Pancreas (tissue), 10 donors: Measurements from ENCODE around the gene STIM2. TPM values are rescaled to one million over a fixed set of nuclear protein-coding genes. Genes with fewer than 3 reads are reported as not detected.

Experiments used
- ATAC-seq, 4 donors: fragments of 200-7000 bp; cut with Tn5 transposase; one replicate each; pipeline versions ENCODE4 v1.8.0 to v1.9.1; 2020; ENCODE audit warnings: mild to moderate bottlenecking in 4 of 4, moderate library complexity in 4 of 4
- DNase-seq, 6 donors: peaks; one replicate each; pipeline ENCODE4 v3.0.0-alpha.2; 2020
- FAIRE-seq: peaks from 2 replicates; lab custom pipeline; 2012; peaks lifted over from hg19 to GRCh38; lab: Jason Lieb, UNC
- H3K27ac ChIP-seq, 4 donors: fragments of 200-600 bp; sonication (generic); 1 replicate in 3 of 4; 2 replicates in 1 of 4; pipeline versions ENCODE4 v1.5.0 to v1.8.0; 2020
- H3K27me3 ChIP-seq, 4 donors: fragments of 200-600 bp; one replicate each; pipeline ENCODE4 v1.8.0; 2021
- H3K36me3 ChIP-seq, 3 donors: fragments of 200-600 bp; sonication (generic) in 1 of 3; one replicate each; pipeline versions ENCODE4 v1.5.0 to v1.8.0; 2020 to 2021
- H3K4me1 ChIP-seq, 3 donors: fragments of 200-600 bp; one replicate each; pipeline ENCODE4 v1.8.0; 2021
- H3K4me3 ChIP-seq, 4 donors: fragments of 200-600 bp; sonication (generic) in 2 of 4; one replicate each; pipeline versions ENCODE4 v1.5.0 to v1.8.0; 2020 to 2021
- H3K9me3 ChIP-seq, 4 donors: fragments of 200-600 bp; one replicate each; pipeline ENCODE4 v1.8.0; 2021
- WGBS, 2 donors: extraction: QIAGEN DNeasy Blood & Tissue Kit; methylation state at CpG; one replicate each; pipeline ENCODE4 v1.1.7; 2013; 5-methylcytosine and 5-hydroxymethylcytosine counted together
- intact Hi-C, 3 donors: fragments of 100-400 bp; cut with DNase I; formaldehyde crosslinking; loops; one replicate each; pipeline versions ENCODE4 v1.11.1 to v1.14.2; 2022
- polyA plus RNA-seq, 2 donors: library from polyadenylated mRNA; stranded (reverse); fragments of 200-250 nt; gene quantifications; one replicate each; pipeline ENCODE4 v1.2.3, GENCODE V29; 2013
- total RNA-seq, 6 donors: library from RNA; stranded (reverse); fragmentation: NEBNext Ultra II Directional in 4 of 6; extraction: Animal tissue kit (Norgen Biotek cat#: 25700) in 4 of 6; gene quantifications; one replicate each; pipeline versions ENCODE4 v1.2.1 to v1.2.4, GENCODE V29; 2021 to 2023
- TF ChIP-seq, protein P1 (sequence below), 4 donors: fragments of 200-600 bp; sonication (generic) in 3 of 4; IDR thresholded peaks; one replicate each; pipeline versions ENCODE4 v1.5.0 to v1.8.0; 2021; ENCODE audit warnings: antibody characterized with exemption in 4 of 4
- donor health status: healthy with polysubstance abuse.
- donor health status: DM: no; HTN: no; CAD: no; lungs with moderate emphysema.
- donor health status: DM: no; HTN: no; CAD: no.
- donor health status: control.
- donor health status: control.
- donor health status: Bipolar disorder and iron deficiency.
- donor health status: DM: yes; HTN: yes; CAD: no.
- donor health status: DM: no; HTN: no; CAD: no.
- donor health status: DM: no; HTN: no; CAD: no.
- donor health status: DM: yes; HTN: yes; CAD: no.

Gene STIM2
- total and polyA plus RNA-seq, 8 donors = 7.6 to 18.7 (median 12.6) TPM

DNA sequence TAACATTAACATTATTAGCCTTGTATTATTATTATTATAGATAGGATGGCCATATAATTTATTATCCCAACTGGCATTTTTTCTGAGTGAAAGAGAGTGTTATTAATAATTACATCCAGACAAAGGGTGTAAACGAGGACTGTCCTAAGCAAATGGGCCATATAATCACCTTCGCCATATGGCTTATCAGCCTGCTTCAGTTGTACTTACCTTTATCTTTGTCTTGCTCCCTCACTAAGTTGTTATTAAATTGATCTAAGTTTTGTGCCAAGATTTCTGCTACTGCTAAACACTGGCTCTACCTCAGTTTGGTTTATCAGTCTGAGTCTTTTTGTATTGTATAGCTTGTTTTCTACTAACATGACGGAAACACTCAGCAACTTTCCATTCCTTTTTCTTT is 76.9 kb downstream of the STIM2 start:
- H3K4me1 ChIP-seq = peaks cover 5 to 13% (median 9%) of the 10 kb centered on the region in 3 donors
- no peak overlapping the region for H3K4me3 ChIP-seq
- H3K9me3 ChIP-seq = no peaks in the 10 kb centered on the region
- no peak overlapping the region for H3K27ac ChIP-seq
- ATAC-seq (peak in 1 of 4 donors; percentile 29), FAIRE-seq (no peak), DNase-seq (no peak)
- intact Hi-C loops = no loop called here
- TF ChIP-seq, protein P1, sequence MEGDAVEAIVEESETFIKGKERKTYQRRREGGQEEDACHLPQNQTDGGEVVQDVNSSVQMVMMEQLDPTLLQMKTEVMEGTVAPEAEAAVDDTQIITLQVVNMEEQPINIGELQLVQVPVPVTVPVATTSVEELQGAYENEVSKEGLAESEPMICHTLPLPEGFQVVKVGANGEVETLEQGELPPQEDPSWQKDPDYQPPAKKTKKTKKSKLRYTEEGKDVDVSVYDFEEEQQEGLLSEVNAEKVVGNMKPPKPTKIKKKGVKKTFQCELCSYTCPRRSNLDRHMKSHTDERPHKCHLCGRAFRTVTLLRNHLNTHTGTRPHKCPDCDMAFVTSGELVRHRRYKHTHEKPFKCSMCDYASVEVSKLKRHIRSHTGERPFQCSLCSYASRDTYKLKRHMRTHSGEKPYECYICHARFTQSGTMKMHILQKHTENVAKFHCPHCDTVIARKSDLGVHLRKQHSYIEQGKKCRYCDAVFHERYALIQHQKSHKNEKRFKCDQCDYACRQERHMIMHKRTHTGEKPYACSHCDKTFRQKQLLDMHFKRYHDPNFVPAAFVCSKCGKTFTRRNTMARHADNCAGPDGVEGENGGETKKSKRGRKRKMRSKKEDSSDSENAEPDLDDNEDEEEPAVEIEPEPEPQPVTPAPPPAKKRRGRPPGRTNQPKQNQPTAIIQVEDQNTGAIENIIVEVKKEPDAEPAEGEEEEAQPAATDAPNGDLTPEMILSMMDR (IDR thresholded peaks at IDR 0.05) = no peak
- no peaks in the 10 kb centered on the region for H3K27me3 ChIP-seq
- no peaks in the 10 kb centered on the region for H3K36me3 ChIP-seq
- WGBS, 2 donors = 45 to 50% methylated on average over 3 of the region's 3 CpGs

- H3K27ac ChIP-seq = no peak overlapping the region
Measured at GRCh38 chr4:26938516-26938915, 77.9 kb downstream of the STIM2 start.

DNA sequence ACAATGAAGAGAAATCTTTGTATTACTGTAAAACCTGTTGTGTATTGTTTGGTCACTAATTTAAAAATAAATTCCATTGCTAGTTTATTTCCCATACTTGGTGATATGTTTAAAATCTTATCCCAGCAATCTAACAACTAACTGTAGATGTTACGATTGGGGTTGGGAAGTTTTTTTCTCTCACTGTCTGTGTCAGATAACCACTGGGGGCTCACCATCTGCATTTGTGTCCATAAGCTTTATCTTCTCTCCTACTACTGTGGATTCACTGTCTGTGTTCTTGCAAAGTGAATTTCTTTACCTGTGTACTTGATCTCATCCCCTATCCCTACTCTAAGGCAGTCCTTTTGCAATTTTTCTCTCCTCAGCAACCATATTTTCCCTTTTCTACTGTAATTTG is 81.3 kb downstream of the STIM2 start:
- WGBS, 2 donors = 86 to 91% methylated on average over 1 of the region's 1 CpG
- TF ChIP-seq, protein P1 (IDR thresholded peaks at IDR 0.05) = no peak
- no peak for ATAC-seq

More at GRCh38 chr4:26938516-26938915, 77.9 kb downstream of the STIM2 start:
- FAIRE-seq (no peak), DNase-seq (no peak), ATAC-seq (peak in 2 of 4 donors; percentile 20 to 39)
- H3K27me3 ChIP-seq = no peaks in the 10 kb centered on the region
- H3K36me3 ChIP-seq = no peaks in the 10 kb centered on the region
- no peak overlapping the region for H3K4me3 ChIP-seq
- intact Hi-C loops = no loop called here
- peaks cover 5 to 13% (median 9%) of the 10 kb centered on the region in 3 donors for H3K4me1 ChIP-seq
- WGBS, 2 donors = 38 to 39% methylated on average over 2 of the region's 2 CpGs
- TF ChIP-seq, protein P1 (IDR thresholded peaks at IDR 0.05) = no peak
- no peaks in the 10 kb centered on the region for H3K9me3 ChIP-seq

GRCh38 chr4:26942871-26943270 is 82.2 kb downstream of the STIM2 start:
- Histone ChIP-seq H3K36me3 (no peaks in the 10 kb centered on the region), H3K4me1 (peaks cover 3 to 5% (median 4%) of the 10 kb centered on the region in 3 donors), H3K9me3 (no peaks in the 10 kb centered on the region), H3K27ac (no peak overlapping the region), H3K4me3 (no peak overlapping the region), H3K27me3 (no peaks in the 10 kb centered on the region)
- ATAC-seq = no peak
- intact Hi-C loops = no loop called here
- no peak for FAIRE-seq
- WGBS, 2 donors = 71 to 75% methylated on average over 2 of the region's 2 CpGs
- DNase-seq = no peak
- TF ChIP-seq, protein P1 (IDR thresholded peaks at IDR 0.05) = no peak

More for the DNA sequence above, 81.3 kb downstream of the STIM2 start:
- H3K4me1 ChIP-seq = peaks cover 5 to 13% (median 9%) of the 10 kb centered on the region in 3 donors
- intact Hi-C loops = no loop called here
- H3K27me3 ChIP-seq = no peaks in the 10 kb centered on the region
- FAIRE-seq = no peak
- no peak for DNase-seq
- no peak overlapping the region for H3K4me3 ChIP-seq
- H3K27ac ChIP-seq = no peak overlapping the region
- no peaks in the 10 kb centered on the region for H3K36me3 ChIP-seq
- no peaks in the 10 kb centered on the region for H3K9me3 ChIP-seq

DNA sequence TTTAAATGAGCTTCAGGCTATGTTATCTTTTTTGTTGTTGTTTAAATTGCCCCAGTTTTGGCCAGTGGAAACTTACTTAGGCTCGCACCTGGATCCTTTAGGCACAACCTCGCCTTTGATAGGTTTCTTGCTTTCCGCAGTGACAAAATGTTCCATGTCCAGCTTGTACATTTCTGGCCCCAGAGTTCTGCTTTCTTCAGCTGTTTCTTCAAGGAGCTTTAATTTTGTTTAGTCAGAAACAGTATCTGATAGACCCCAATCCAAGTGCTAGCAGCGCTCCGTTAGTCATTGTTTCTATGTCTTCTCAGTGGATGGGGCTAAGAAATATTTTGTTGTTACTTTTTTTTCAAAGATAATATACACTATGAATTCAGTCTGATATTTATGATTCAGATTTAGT is 82.8 kb downstream of the STIM2 start:
- intact Hi-C loops = no loop called here
- H3K9me3 ChIP-seq = no peaks in the 10 kb centered on the region
- H3K4me3 ChIP-seq = no peak overlapping the region
- DNase-seq (no peak), FAIRE-seq (no peak), ATAC-seq (no peak)
- H3K4me1 ChIP-seq = peaks cover 0 to 3% (median 0%) of the 10 kb centered on the region in 3 donors
- 58 to 62% methylated on average over 5 of the region's 5 CpGs for WGBS, 2 donors
- TF ChIP-seq, protein P1 (IDR thresholded peaks at IDR 0.05) = no peak
- H3K27me3 ChIP-seq = no peaks in the 10 kb centered on the region
- no peak overlapping the region for H3K27ac ChIP-seq
- H3K36me3 ChIP-seq = no peaks in the 10 kb centered on the region
